AG09309 (cell line): ENCODE data around the gene AMPD3.

ENCODE experiments used
- DNase-seq: peaks from one replicate; pipeline ENCODE4 v3.0.0-alpha.2; 2010; ENCODE audit warnings: low read depth
- H3K4me3 ChIP-seq: 2 replicates; pipeline ENCODE4 v1.5.1; 2011; ENCODE audit warnings: mild to moderate bottlenecking, low read depth, low read length, moderate library complexity; ENCODE audit not compliant: control insufficient read depth
- TF ChIP-seq, protein P1 (sequence below): IDR thresholded peaks from 2 replicates; pipeline ENCODE4 v1.5.1; 2011; ENCODE audit warnings: mild to moderate bottlenecking, low read depth, low read length, inconsistent platforms; ENCODE audit not compliant: insufficient read depth, control insufficient read depth; ENCODE audit errors: missing control alignments

Gene AMPD3

DNA sequence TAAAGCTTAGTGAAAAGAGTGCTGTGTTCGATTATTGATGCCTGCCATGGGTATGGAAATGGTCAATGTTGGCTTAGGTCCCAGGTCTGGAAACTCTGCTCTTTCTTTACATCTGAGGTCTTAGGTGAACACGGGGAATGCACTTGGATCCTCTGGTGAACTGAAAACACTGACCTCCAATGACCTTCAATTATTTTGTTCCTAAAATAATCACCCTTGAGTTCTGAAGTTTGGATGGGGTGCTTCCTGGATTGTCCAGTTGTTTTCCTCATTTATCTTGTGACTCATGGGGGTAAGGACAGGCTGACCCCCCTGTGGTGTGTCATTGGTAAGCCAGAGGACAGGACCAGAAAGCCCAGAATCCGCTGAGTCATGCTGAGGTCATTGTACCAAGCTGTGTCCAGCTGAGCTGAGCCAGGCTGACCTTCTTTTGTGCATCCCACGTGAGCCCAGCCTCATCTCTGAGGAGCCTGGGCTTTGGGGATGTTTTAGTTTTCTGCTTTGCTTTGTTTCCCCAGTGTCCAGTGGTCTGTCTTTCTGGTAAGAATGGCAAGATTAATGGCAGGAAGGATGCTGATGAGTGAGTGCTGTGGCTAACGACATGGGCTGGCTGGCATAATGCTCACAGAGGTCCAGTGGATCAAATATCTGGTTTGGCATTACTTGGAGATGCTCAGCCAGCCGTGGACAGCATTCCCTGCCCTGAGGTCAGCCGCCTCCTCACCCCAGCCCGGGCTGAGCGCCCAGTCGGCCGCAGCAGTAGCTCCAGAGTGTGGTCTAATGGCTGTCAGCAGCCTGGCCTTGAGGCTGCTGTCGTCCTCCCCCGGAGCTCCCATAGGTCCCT is 35.6 kb downstream of the AMPD3 start:
- TF ChIP-seq, protein P1, sequence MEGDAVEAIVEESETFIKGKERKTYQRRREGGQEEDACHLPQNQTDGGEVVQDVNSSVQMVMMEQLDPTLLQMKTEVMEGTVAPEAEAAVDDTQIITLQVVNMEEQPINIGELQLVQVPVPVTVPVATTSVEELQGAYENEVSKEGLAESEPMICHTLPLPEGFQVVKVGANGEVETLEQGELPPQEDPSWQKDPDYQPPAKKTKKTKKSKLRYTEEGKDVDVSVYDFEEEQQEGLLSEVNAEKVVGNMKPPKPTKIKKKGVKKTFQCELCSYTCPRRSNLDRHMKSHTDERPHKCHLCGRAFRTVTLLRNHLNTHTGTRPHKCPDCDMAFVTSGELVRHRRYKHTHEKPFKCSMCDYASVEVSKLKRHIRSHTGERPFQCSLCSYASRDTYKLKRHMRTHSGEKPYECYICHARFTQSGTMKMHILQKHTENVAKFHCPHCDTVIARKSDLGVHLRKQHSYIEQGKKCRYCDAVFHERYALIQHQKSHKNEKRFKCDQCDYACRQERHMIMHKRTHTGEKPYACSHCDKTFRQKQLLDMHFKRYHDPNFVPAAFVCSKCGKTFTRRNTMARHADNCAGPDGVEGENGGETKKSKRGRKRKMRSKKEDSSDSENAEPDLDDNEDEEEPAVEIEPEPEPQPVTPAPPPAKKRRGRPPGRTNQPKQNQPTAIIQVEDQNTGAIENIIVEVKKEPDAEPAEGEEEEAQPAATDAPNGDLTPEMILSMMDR: no peak

DNA sequence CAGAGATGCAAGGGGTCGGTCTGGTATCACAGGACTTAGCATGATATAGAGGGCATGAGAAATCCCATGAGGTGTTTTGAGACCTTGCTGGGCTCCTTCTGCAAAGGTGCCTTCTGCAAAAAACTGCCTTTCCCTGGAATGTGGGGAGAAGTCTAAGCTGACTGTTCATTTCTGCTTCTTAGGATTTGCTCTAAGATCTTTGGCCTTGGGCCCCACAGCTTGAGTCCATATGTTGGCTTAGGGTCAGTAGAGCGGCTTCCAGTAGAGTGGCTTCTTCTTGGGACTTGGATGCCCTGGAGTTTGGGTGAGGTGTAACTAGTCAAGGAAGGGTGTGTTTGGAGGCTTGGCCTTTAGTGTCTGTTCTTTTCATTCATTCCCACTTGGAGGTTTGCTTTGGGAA is 37.0 kb downstream of the AMPD3 start:
- TF ChIP-seq, protein P1: no peak
- DNase-seq: no peak
- H3K4me3 ChIP-seq: no peak overlapping the region

More for the DNA sequence above, 35.6 kb downstream of the AMPD3 start:
- H3K4me3 ChIP-seq: no peak overlapping the region
- peak; percentile 82 for DNase-seq

DNA sequence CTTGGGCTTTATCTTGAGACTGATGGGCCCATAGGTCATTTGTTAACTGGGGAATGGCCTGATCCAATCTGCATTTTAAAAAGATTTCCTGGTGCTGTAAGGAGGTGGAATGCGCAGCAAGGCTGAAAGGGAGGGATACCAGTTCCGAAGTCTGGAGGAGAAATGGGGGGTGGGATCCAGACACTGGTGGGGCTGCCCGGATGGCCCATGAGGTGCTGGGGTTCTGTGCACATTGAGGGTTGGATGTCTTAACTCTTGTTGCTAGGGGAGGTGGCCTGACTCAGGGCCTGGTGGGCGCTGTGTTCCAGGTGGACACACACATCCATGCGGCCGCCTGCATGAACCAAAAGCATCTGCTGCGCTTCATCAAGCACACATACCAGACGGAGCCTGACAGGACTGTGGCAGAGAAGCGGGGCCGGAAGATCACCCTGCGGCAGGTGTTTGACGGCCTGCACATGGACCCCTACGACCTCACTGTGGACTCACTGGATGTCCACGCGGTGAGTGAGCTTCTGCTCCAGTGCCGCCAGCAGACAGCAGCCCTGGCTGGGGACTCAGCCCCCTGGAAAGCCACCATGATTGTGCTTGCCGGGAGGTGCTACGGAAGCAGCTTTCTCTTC is 38.1 kb downstream of the AMPD3 start:
- no peak overlapping the region for H3K4me3 ChIP-seq
- DNase-seq: no peak
- TF ChIP-seq, protein P1: no peak

DNA sequence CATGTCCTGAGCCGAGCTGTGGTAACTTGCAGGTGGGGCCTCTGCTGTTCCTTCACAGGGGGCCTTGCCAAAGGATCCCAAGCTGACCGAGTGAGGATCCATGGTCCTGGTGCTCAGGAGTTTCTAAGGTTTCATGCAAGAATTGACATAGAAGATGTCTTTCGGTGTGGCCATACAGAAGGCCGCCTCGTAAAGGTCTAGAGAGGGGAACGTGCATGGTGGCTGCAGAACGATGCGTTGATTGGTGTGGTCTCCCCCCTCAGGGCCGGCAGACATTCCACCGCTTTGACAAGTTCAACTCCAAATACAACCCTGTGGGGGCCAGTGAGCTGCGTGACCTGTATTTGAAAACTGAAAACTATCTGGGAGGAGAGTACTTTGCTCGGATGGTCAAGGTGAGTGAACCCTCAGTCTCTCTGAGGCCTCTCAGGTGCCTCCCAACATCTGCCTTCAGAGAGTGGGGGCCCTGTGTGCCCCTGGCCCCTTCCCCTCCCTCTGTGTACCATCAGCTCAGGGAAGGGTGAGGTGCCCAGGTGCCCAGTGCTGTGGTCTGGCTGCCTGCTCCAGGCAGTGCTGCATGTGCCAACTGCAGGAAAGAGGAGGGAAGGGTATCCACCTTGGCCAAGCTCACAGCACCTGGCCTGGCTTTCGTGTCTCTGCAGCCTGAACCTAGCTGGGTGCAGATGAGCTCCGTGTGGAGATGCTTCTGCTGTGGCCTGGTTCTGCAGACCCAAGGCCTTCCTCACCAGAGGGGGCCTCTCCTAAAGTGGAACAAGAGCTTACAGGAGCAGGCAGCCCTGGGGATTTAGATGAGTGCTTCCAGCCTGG is 39.8 kb downstream of the AMPD3 start:
- H3K4me3 ChIP-seq: no peak overlapping the region
- no peak for DNase-seq

DNA sequence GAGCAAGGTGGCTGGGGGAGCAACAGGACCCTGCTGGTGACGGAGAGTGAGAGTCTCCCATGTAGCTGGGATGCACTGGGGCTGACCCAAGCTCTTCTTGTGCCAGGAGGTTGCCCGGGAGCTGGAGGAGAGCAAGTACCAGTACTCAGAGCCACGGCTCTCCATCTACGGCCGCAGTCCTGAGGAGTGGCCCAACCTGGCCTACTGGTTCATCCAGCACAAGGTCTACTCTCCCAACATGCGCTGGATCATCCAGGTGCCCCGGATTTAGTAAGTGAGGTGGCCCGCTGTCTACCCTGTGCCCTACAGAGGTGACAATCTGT is 40.4 kb downstream of the AMPD3 start:
- TF ChIP-seq, protein P1: no peak
- H3K4me3 ChIP-seq: no peak overlapping the region
- DNase-seq: no peak

More for the DNA sequence above, 39.8 kb downstream of the AMPD3 start:
- TF ChIP-seq, protein P1: no peak

DNA sequence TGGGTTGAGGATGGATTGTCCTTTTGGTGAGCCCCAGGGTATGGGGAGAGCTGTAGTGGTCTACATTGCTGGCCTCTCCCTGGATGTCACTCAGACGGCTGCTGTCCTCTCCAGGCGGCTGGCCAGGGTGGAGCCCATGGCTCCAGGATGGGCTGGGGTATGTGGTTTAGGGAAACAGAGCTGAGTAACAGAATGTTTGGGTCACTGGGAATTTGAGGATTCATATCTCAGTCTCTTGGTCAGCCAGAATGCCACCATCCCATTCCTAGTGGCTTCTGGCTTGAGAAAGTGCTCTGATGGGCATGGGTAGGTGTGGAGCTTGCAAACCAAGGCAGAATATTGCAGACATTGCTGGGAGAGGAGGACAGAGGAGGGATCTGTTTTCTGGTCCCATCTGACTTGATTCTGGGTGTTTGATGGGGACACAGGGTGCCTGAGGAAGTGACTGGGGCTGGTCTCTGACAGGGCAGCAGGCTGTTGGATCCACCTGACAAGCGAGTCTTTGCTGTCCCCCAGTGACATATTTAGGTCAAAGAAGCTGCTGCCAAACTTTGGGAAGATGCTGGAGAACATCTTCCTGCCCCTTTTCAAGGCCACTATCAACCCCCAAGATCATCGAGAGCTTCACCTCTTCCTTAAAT is 41.4 kb downstream of the AMPD3 start:
- DNase-seq: no peak
- TF ChIP-seq, protein P1: no peak
- H3K4me3 ChIP-seq: no peak overlapping the region
